Right cardiac atrium (tissue), 5 donors: ENCODE measurements around the gene RRAGA. TPM values are rescaled to one million over a fixed set of nuclear protein-coding genes. Genes with fewer than 3 reads are reported as not detected.

Source experiments
- ATAC-seq, 2 donors: fragments of 200-7000 bp; cut with Tn5 transposase; one replicate each; pipeline versions ENCODE4 v1.8.0 to v1.9.1; 2020; ENCODE audit warnings: moderate library complexity in 2 of 2, mild to moderate bottlenecking in 1 of 2
- DNase-seq, 3 donors: peaks; one replicate each; pipeline ENCODE4 v3.0.0-alpha.2; 2020
- H3K27ac ChIP-seq: one replicate; pipeline ENCODE4 v1.5.1; 2013; ENCODE audit warnings: mild to moderate bottlenecking, low read length, control low read depth, moderate library complexity
- H3K27me3 ChIP-seq: one replicate; pipeline ENCODE4 v1.6.1; 2013; ENCODE audit not compliant: control insufficient read depth, insufficient read depth
- H3K4me1 ChIP-seq: one replicate; pipeline ENCODE4 v1.6.1; 2013; ENCODE audit warnings: low read length; ENCODE audit not compliant: control insufficient read depth, insufficient read depth
- H3K4me3 ChIP-seq: one replicate; pipeline ENCODE4 v1.5.1; 2013; ENCODE audit warnings: low read length, control low read depth
- H3K9me3 ChIP-seq: one replicate; pipeline ENCODE4 v1.6.1; 2013; ENCODE audit warnings: low read length; ENCODE audit not compliant: control insufficient read depth
- WGBS: extraction: QIAGEN DNeasy Blood & Tissue Kit; methylation state at CpG from one replicate; pipeline ENCODE4 v1.1.7; 2013; 5-methylcytosine and 5-hydroxymethylcytosine counted together
- intact Hi-C, 4 donors: fragments of 100-400 bp; cut with DNase I; formaldehyde crosslinking; loops; one replicate each; pipeline versions ENCODE4 v1.11.0 to v1.14.0; 2022 to 2023
- polyA plus RNA-seq: library from polyadenylated mRNA; stranded (reverse); fragments of 200-250 nt; gene quantifications from one replicate; pipeline ENCODE4 v1.2.3, GENCODE V29; 2013
- total RNA-seq, 4 donors: library from RNA; stranded (reverse); fragmentation: NEBNext Ultra II Directional; extraction: Animal tissue kit (Norgen Biotek cat#: 25700); gene quantifications; one replicate each; pipeline ENCODE4 v1.2.1, GENCODE V29; 2021
- donor health status: healthy with polysubstance abuse.
- donor health status: DM: no; HTN: yes; CAD: no.
- donor health status: DM: no; HTN: no; CAD: no.
- donor health status: DM: no; HTN: yes; CAD: no; lungs with severe emphysema.
- donor health status: DM: yes; HTN: yes; CAD: no.

The RRAGA gene
- total and polyA plus RNA-seq, 5 donors, result 85.7 to 92.5 (median 89.4) TPM

GRCh38 chr9:19028835-19029451, 20.3 kb upstream of the RRAGA start:
- DNase-seq (peak in 2 of 3 donors; percentile 18 to 60), ATAC-seq (peak; percentile 66 to 70)
- intact Hi-C loops, result loop anchor here in 3 of 4 donors (5.0 to 10.0 kb wide), 3 partner anchors 584 to 774 kb away; no protein-coding TSS in a partner anchor
- H3K27ac ChIP-seq, result no peak overlapping the region
- no peaks in the 10 kb centered on the region for H3K27me3 ChIP-seq
- WGBS, result 26% methylated on average over 8 of the region's 8 CpGs
- no peaks in the 10 kb centered on the region for H3K4me1 ChIP-seq
- H3K9me3 ChIP-seq, result no peaks in the 10 kb centered on the region
- H3K4me3 ChIP-seq, result no peak overlapping the region

GRCh38 chr9:19030899-19031298, 18.3 kb upstream of the RRAGA start:
- H3K4me3 ChIP-seq, result no peak overlapping the region
- ATAC-seq (no peak), DNase-seq (no peak)
- no peaks in the 10 kb centered on the region for H3K4me1 ChIP-seq
- intact Hi-C loops, result loop anchor here in 1 of 4 donors (10.0 kb wide), 1 partner anchor 1186 kb away; no protein-coding TSS in a partner anchor
- H3K27ac ChIP-seq, result no peak overlapping the region
- no peaks in the 10 kb centered on the region for H3K9me3 ChIP-seq
- WGBS, result 98% methylated on average over 1 of the region's 1 CpG
- no peaks in the 10 kb centered on the region for H3K27me3 ChIP-seq

- Histone ChIP-seq H3K4me3 (no peak overlapping the region), H3K27ac (no peak overlapping the region), H3K4me1 (no peaks in the 10 kb centered on the region), H3K27me3 (no peaks in the 10 kb centered on the region), H3K9me3 (no peaks in the 10 kb centered on the region)
- intact Hi-C loops, result loop anchor here in 1 of 4 donors (10.0 kb wide), 1 partner anchor 1188 kb away; no protein-coding TSS in a partner anchor
- 63% methylated on average over 14 of the region's 14 CpGs for WGBS
- DNase-seq, result no peak
- ATAC-seq, result no peak
Observed at GRCh38 chr9:19032406-19032805, 16.8 kb upstream of the RRAGA start.

- peak; percentile 28 to 40 for ATAC-seq
- no peaks in the 10 kb centered on the region for H3K4me1 ChIP-seq
- H3K4me3 ChIP-seq, result no peak within 1 kb of the TSS
- no peak for DNase-seq
- intact Hi-C loops, result loop anchor here in 1 of 4 donors (10.0 kb wide), 1 partner anchor 1188 kb away; no protein-coding TSS in a partner anchor
- no peak within 1 kb of the TSS for H3K27ac ChIP-seq
- H3K27me3 ChIP-seq, result no peaks in the 10 kb centered on the region
- 78% methylated on average over 20 of the region's 20 CpGs for WGBS
- H3K9me3 ChIP-seq, result no peaks in the 10 kb centered on the region
Observed at GRCh38 chr9:19033015-19033414, 16.2 kb upstream of the RRAGA start, which contains the start of gene SAXO1. TSS of gene SAXO1 (minus strand) at chr9:19033209. CDS start at chr9:19032908, 301 bp downstream.

GRCh38 chr9:19036611-19037010, 12.6 kb upstream of the RRAGA start:
- over 99% methylated on average over 5 of the region's 5 CpGs for WGBS
- no peak for ATAC-seq
- H3K27ac ChIP-seq, result no peak overlapping the region
- H3K27me3 ChIP-seq, result no peaks in the 10 kb centered on the region
- no peak for DNase-seq
- intact Hi-C loops, result loop anchor here in 1 of 4 donors (10.0 kb wide), 1 partner anchor 1192 kb away; no protein-coding TSS in a partner anchor
- H3K4me3 ChIP-seq, result no peak overlapping the region
- no peaks in the 10 kb centered on the region for H3K9me3 ChIP-seq
- no peaks in the 10 kb centered on the region for H3K4me1 ChIP-seq

- intact Hi-C loops, result loop anchor here in 1 of 4 donors (10.0 kb wide), 1 partner anchor 405 kb away; no protein-coding TSS in a partner anchor
- H3K27ac ChIP-seq, result peak overlapping the region; percentile 85
- peak in 1 of 2 donors; percentile 7 for ATAC-seq
- peak overlapping the region; percentile 65 for H3K4me3 ChIP-seq
- WGBS, result 4% methylated on average over 33 of the region's 33 CpGs
- H3K9me3 ChIP-seq, result no peaks in the 10 kb centered on the region
- H3K4me1 ChIP-seq, result peaks cover 5% of the 10 kb centered on the region
- DNase-seq, result no peak
- no peaks in the 10 kb centered on the region for H3K27me3 ChIP-seq
Observed at GRCh38 chr9:19049917-19050636, 850 bp downstream of the RRAGA start.

GRCh38 chr9:19050637-19051591, 1.7 kb downstream of the RRAGA start:
- Histone ChIP-seq H3K4me1 (peaks cover 5% of the 10 kb centered on the region), H3K9me3 (no peaks in the 10 kb centered on the region), H3K27ac (no peak overlapping the region), H3K27me3 (no peaks in the 10 kb centered on the region), H3K4me3 (peak overlapping the region; percentile 65)
- WGBS, result 60% methylated on average over 12 of the region's 12 CpGs
- intact Hi-C loops, result no loop called here
- ATAC-seq (no peak), DNase-seq (no peak)

GRCh38 chr9:19057033-19057432, 7.8 kb downstream of the RRAGA start:
- no peak overlapping the region for H3K4me3 ChIP-seq
- intact Hi-C loops, result no loop called here
- ATAC-seq, result no peak
- no peaks in the 10 kb centered on the region for H3K27me3 ChIP-seq
- no peak for DNase-seq
- no peaks in the 10 kb centered on the region for H3K4me1 ChIP-seq
- H3K9me3 ChIP-seq, result no peaks in the 10 kb centered on the region
- H3K27ac ChIP-seq, result no peak overlapping the region

- Histone ChIP-seq H3K9me3 (no peaks in the 10 kb centered on the region), H3K27me3 (no peaks in the 10 kb centered on the region), H3K4me1 (no peaks in the 10 kb centered on the region), H3K27ac (no peak overlapping the region), H3K4me3 (no peak overlapping the region)
- DNase-seq, result no peak
- no peak for ATAC-seq
- intact Hi-C loops, result no loop called here
- WGBS, result over 99% methylated on average over 2 of the region's 2 CpGs
Observed at GRCh38 chr9:19074229-19074628, 25.0 kb downstream of the RRAGA start.

GRCh38 chr9:19074836-19075235, 25.6 kb downstream of the RRAGA start:
- ATAC-seq (no peak), DNase-seq (no peak)
- intact Hi-C loops, result no loop called here
- H3K27me3 ChIP-seq, result no peaks in the 10 kb centered on the region
- no peak overlapping the region for H3K4me3 ChIP-seq
- 84% methylated on average over 1 of the region's 1 CpG for WGBS
- H3K27ac ChIP-seq, result no peak overlapping the region
- H3K4me1 ChIP-seq, result no peaks in the 10 kb centered on the region
- H3K9me3 ChIP-seq, result no peaks in the 10 kb centered on the region
